HepG2 (cell line): ENCODE data around the gene EFS. TPM values are rescaled to one million over a fixed set of nuclear protein-coding genes. Genes with fewer than 3 reads are reported as not detected.

Source experiments
- ATAC-seq: fragments of 200-7000 bp; cut with Tn5 transposase; 3 replicates; pipeline ENCODE4 v1.9.1; 2020; ENCODE audit warnings: mild to moderate bottlenecking, moderate library complexity
- BruUV-seq: library from RNA; stranded (reverse); fragments of 400-500 nt; replicated peaks from 2 replicates; lab custom pipeline; 2021; lab: Mats Ljungman, UMichigan
- CTCF ChIA-PET: fragments of 300-600 bp; formaldehyde crosslinking; extraction: SDS; loops from one replicate; lab custom pipeline; 2021; ENCODE audit warnings: low total read pairs, inconsistent platforms, low intra/inter-chr PET ratio; lab: Yijun Ruan, JAX
- POLR2A ChIA-PET: fragments of 350-600 bp; sonication (Branson Sonifier 250); formaldehyde crosslinking; loops from one replicate; lab custom pipeline; 2020; ENCODE audit warnings: antibody characterized with exemption, inconsistent platforms; lab: Yijun Ruan, JAX
- DNase-seq: peaks from one replicate; pipeline ENCODE4 v3.0.0-alpha.2; 2015; ENCODE audit warnings: low spot score
- FAIRE-seq: peaks from 3 replicates; lab custom pipeline; 2011; peaks lifted over from hg19 to GRCh38; lab: Jason Lieb, UNC
- H2AFZ ChIP-seq: one replicate; pipeline ENCODE4 v1.6.1; 2011; ENCODE audit warnings: low read length, inconsistent platforms
- H3K27ac ChIP-seq: fragments of 300-600 bp; 3 replicates; pipeline ENCODE4 v1.8.0; 2011; ENCODE audit warnings: mixed run types, mild to moderate bottlenecking, mixed read lengths, low read length, inconsistent platforms; ENCODE audit not compliant: insufficient read depth; ENCODE audit errors: extremely low read length
- H3K27me3 ChIP-seq, 2 experiments: fragments of 200-600 bp in 1 of 2; 2 replicates in 1 of 2; 3 replicates in 1 of 2; pipeline versions ENCODE4 v1.6.0 to v1.8.0; 2011; ENCODE audit warnings: low read length in 2 of 2, mild to moderate bottlenecking in 2 of 2, moderate library complexity in 2 of 2, inconsistent platforms in 1 of 2; ENCODE audit not compliant: insufficient read depth in 2 of 2, control insufficient read depth in 1 of 2
- H3K36me3 ChIP-seq, 2 experiments: fragments of 200-600 bp in 1 of 2; replicated peaks in 1 of 2; 2 replicates in 1 of 2; 3 replicates in 1 of 2; pipeline versions ENCODE4 v1.5.1 to v1.8.0; 2011; ENCODE audit warnings: low read length in 2 of 2, inconsistent platforms in 1 of 2; ENCODE audit not compliant: insufficient read depth in 2 of 2, control insufficient read depth in 1 of 2
- H3K4me1 ChIP-seq: 2 replicates; pipeline ENCODE4 v1.5.1; 2012; ENCODE audit warnings: low read length, inconsistent platforms; ENCODE audit not compliant: insufficient read depth
- H3K4me2 ChIP-seq: 2 replicates; pipeline ENCODE4 v1.6.0; 2011; ENCODE audit warnings: low read depth, low read length, inconsistent platforms
- H3K4me3 ChIP-seq, 3 experiments: fragments of 200-600 bp in 1 of 3; sonication (generic), shearing (Covaris generic) in 1 of 3; replicated peaks in 1 of 3; 2 replicates each; pipeline ENCODE4 v1.5.1; 2011 to 2016; ENCODE audit warnings: low read length in 3 of 3, inconsistent platforms in 2 of 3, low read depth in 2 of 3, mild to moderate bottlenecking in 2 of 3, control low read depth in 1 of 3, mixed read lengths in 1 of 3; ENCODE audit not compliant: insufficient read depth in 1 of 3
- H3K79me2 ChIP-seq: one replicate; pipeline ENCODE4 v1.6.1; 2011; ENCODE audit warnings: low read length, inconsistent platforms; ENCODE audit not compliant: insufficient read depth
- H3K9ac ChIP-seq: 2 replicates; pipeline ENCODE4 v1.6.0; 2011; ENCODE audit warnings: mild to moderate bottlenecking, low read depth, low read length, inconsistent platforms; ENCODE audit not compliant: insufficient read depth
- H3K9me3 ChIP-seq: 2 replicates; pipeline ENCODE4 v1.5.1; 2012; ENCODE audit warnings: mild to moderate bottlenecking, low read length
- H4K20me1 ChIP-seq: 2 replicates; pipeline ENCODE4 v1.6.0; 2011; ENCODE audit warnings: inconsistent platforms, mild to moderate bottlenecking, low read length, moderate library complexity; ENCODE audit not compliant: insufficient read depth
- AHDC1 ChIP-seq: sonication (generic); formaldehyde crosslinking; IDR thresholded peaks from 2 replicates; pipeline ENCODE4 v1.5.1; 2020; ENCODE audit warnings: mild to moderate bottlenecking, missing genetic modification reagents, borderline replicate concordance
- IKZF5 ChIP-seq: IDR thresholded peaks from 2 replicates; pipeline ENCODE4 v1.6.1; 2018; ENCODE audit warnings: missing genetic modification reagents, mild to moderate bottlenecking, missing compliant biosample characterization
- NR1H2 ChIP-seq: sonication (generic); formaldehyde crosslinking; IDR thresholded peaks from 2 replicates; pipeline ENCODE4 v1.8.1; 2022; ENCODE audit warnings: low read depth, missing genetic modification reagents, borderline replicate concordance
- ZNF331 ChIP-seq: sonication (generic); formaldehyde crosslinking; IDR thresholded peaks from 2 replicates; pipeline ENCODE4 v1.4.0; 2020; ENCODE audit warnings: missing genetic modification reagents
- ZNF777 ChIP-seq: sonication (generic); formaldehyde crosslinking; IDR thresholded peaks from 2 replicates; pipeline ENCODE4 v1.4.0; 2020; ENCODE audit warnings: missing genetic modification reagents
- ZNF781 ChIP-seq: sonication (generic); formaldehyde crosslinking; IDR thresholded peaks from 2 replicates; pipeline ENCODE4 v1.5.1; 2020; ENCODE audit warnings: borderline replicate concordance, mild to moderate bottlenecking, missing genetic modification reagents; ENCODE audit errors: not compliant biosample characterization
- WGBS: methylation state at CpG from one replicate; pipeline ENCODE4 v1.1.6; 2017; ENCODE audit warnings: low lambda C conversion rate; 5-methylcytosine and 5-hydroxymethylcytosine counted together
- in situ Hi-C: cut with HindIII; loops from 2 replicates; pipeline ENCODE4 v1.10.0; 2017; ENCODE audit warnings: low pct_unique_long_range_greater_than_20kb; ENCODE audit not compliant: extremely low pct_ligation_motif_present
- intact Hi-C: fragments of 100-400 bp; cut with micrococcal nuclease; formaldehyde crosslinking; loops from one replicate; pipeline ENCODE4 v1.10.0; 2022; ENCODE audit not compliant: unreplicated experiment
- polyA plus RNA-seq, 8 experiments: library from polyadenylated mRNA; depleted of rRNA in 3 of 8; stranded (reverse) in 7 of 8; unstranded in 1 of 8; fragments of >200 nt; fragmentation: Illumina TruSeq in 4 of 8; extraction: Trizol in 4 of 8; gene quantifications; 2 replicates each; pipeline versions ENCODE4 v1.2.1 to v1.2.3, GENCODE V29; 2011 to 2016; ENCODE audit warnings: low read depth in 4 of 8, missing spikeins in 1 of 8, mixed read lengths in 1 of 8; ENCODE audit not compliant: insufficient read depth in 1 of 8
- total RNA-seq, 5 experiments: library from RNA; depleted of rRNA; stranded (reverse); fragments of >200 nt; fragmentation: Illumina TruSeq; extraction: Trizol; gene quantifications; 2 replicates each; pipeline ENCODE4 v1.2.3, GENCODE V29; 2016; ENCODE audit warnings: low read depth in 1 of 5
- TF ChIP-seq, protein P1 (sequence below): sonication (generic); formaldehyde crosslinking; IDR thresholded peaks from 2 replicates; pipeline ENCODE4 v1.8.1; 2023; ENCODE audit warnings: mild to moderate bottlenecking, missing genetic modification reagents, borderline replicate concordance
- TF ChIP-seq, protein P2 (sequence below), 2 experiments: sonication (generic) in 1 of 2; formaldehyde crosslinking in 1 of 2; IDR thresholded peaks; 2 replicates each; pipeline versions ENCODE4 v1.6.1 to v1.9.0; 2014 to 2022; ENCODE audit warnings: antibody characterized with exemption in 1 of 2, borderline replicate concordance in 1 of 2, inconsistent platforms in 1 of 2, low read depth in 1 of 2, missing genetic modification reagents in 1 of 2

EFS gene
- total and polyA plus RNA-seq, 2 of the 13 experiments (the other 11 are each of a cell fraction or from before 2014, with no cell fraction given): not detected

GRCh38 chr14:23382731-23383440 lies 17.9 kb upstream of the EFS start:
- ChIA-PET POLR2A (interaction anchor here (1.4 to 1.5 kb wide), 2 partner anchors 56 to 61 kb away, joined by 3 to 4 read pairs; no protein-coding TSS in a partner anchor), CTCF (interaction anchor here (1.1 kb wide), 1 partner anchor 55 kb away, joined by 3 read pairs; no protein-coding TSS in a partner anchor)
- H3K27ac ChIP-seq: no peak overlapping the region
- no peaks in the 10 kb centered on the region for H4K20me1 ChIP-seq
- BruUV-seq: no TSS peak
- in situ Hi-C loops (no loop called here), intact Hi-C loops (loop anchor here (5.0 kb wide), 1 partner anchor 261 kb away; no protein-coding TSS in a partner anchor)
- FAIRE-seq (no peak), DNase-seq (no peak), ATAC-seq (no peak)
- H3K4me3 ChIP-seq: no peak overlapping the region
- no peak overlapping the region for H3K9ac ChIP-seq
- peaks cover 25 to 91% of the 10 kb centered on the region in 2 experiments for H3K27me3 ChIP-seq
- H3K36me3 ChIP-seq: no peaks in the 10 kb centered on the region
- H3K4me1 ChIP-seq: no peaks in the 10 kb centered on the region
- no peak overlapping the region for H3K4me2 ChIP-seq
- WGBS: 17% methylated on average over 10 of the region's 10 CpGs
- no peaks in the 10 kb centered on the region for H3K79me2 ChIP-seq
- H3K9me3 ChIP-seq: no peaks in the 10 kb centered on the region
- no peak overlapping the region for H2AFZ ChIP-seq
- TF ChIP-seq NR1H2 (CRISPR knock-in tag) (no peak), ZNF781 (no peak), AHDC1 (CRISPR knock-in tag) (no peak), ZNF331 (CRISPR knock-in tag) (no peak), ZNF777 (CRISPR knock-in tag) (no peak), IKZF5 (no peak)
- TF ChIP-seq, protein P1, sequence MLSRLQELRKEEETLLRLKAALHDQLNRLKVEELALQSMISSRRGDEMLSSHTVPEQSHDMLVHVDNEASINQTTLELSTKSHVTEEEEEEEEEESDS (CRISPR knock-in tag): no peak
- TF ChIP-seq, protein P2, sequence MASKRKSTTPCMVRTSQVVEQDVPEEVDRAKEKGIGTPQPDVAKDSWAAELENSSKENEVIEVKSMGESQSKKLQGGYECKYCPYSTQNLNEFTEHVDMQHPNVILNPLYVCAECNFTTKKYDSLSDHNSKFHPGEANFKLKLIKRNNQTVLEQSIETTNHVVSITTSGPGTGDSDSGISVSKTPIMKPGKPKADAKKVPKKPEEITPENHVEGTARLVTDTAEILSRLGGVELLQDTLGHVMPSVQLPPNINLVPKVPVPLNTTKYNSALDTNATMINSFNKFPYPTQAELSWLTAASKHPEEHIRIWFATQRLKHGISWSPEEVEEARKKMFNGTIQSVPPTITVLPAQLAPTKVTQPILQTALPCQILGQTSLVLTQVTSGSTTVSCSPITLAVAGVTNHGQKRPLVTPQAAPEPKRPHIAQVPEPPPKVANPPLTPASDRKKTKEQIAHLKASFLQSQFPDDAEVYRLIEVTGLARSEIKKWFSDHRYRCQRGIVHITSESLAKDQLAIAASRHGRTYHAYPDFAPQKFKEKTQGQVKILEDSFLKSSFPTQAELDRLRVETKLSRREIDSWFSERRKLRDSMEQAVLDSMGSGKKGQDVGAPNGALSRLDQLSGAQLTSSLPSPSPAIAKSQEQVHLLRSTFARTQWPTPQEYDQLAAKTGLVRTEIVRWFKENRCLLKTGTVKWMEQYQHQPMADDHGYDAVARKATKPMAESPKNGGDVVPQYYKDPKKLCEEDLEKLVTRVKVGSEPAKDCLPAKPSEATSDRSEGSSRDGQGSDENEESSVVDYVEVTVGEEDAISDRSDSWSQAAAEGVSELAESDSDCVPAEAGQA (IDR thresholded peaks at IDR 0.05; ENCODE audit: low read depth): no peak
- TF ChIP-seq, protein P2 (CRISPR knock-in tag; IDR thresholded peaks at IDR 0.05; ENCODE audit: borderline replicate concordance): no peak
